PFSK-1 (cell line): ENCODE data around the gene NR1H3.

ENCODE experiments used
- POLR2AphosphoS5 ChIP-seq: IDR thresholded peaks from 2 replicates; pipeline ENCODE4 v1.6.1; 2012; ENCODE audit warnings: low read depth, mild to moderate bottlenecking, control low read depth, low read length, moderate library complexity
- SIN3A ChIP-seq: IDR thresholded peaks from 2 replicates; pipeline ENCODE4 v1.6.1; 2012; ENCODE audit warnings: mild to moderate bottlenecking, low read length, moderate library complexity, borderline replicate concordance; ENCODE audit not compliant: insufficient read depth

GRCh38 chr11:47220401-47220821, 37.4 kb upstream of the NR1H3 start:
- TF ChIP-seq POLR2AphosphoS5 (no peak), SIN3A (no peak)
